SH-SY5Y (cell line): Measurements from ENCODE around the gene EGFR.

Source experiments
- GATA2 ChIP-seq: IDR thresholded peaks from 2 replicates; pipeline ENCODE4 v1.6.1; 2011; ENCODE audit warnings: mild to moderate bottlenecking, low read depth, low read length
- GATA3 ChIP-seq: IDR thresholded peaks from 2 replicates; pipeline ENCODE4 v1.6.1; 2011; ENCODE audit warnings: low read depth, mild to moderate bottlenecking, low read length, moderate library complexity

DNA sequence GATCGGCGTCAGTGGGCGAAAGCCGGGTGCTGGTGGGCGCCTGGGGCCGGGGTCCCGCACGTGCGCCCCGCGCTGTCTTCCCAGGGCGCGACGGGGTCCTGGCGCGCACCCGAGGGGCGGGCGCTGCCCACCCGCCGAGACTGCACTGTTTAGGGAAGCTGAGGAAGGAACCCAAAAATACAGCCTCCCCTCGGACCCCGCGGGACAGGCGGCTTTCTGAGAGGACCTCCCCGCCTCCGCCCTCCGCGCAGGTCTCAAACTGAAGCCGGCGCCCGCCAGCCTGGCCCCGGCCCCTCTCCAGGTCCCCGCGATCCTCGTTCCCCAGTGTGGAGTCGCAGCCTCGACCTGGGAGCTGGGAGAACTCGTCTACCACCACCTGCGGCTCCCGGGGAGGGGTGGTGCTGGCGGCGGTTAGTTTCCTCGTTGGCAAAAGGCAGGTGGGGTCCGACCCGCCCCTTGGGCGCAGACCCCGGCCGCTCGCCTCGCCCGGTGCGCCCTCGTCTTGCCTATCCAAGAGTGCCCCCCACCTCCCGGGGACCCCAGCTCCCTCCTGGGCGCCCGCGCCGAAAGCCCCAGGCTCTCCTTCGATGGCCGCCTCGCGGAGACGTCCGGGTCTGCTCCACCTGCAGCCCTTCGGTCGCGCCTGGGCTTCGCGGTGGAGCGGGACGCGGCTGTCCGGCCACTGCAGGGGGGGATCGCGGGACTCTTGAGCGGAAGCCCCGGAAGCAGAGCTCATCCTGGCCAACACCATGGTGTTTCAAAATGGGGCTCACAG, 1.1 kb downstream of the EGFR start:
- TF ChIP-seq GATA2 = no peak
- TF ChIP-seq GATA3 = no peak
